ENCODE measurements around the gene CXCR5. TPM values are rescaled to one million over a fixed set of nuclear protein-coding genes. Genes with fewer than 3 reads are reported as not detected.
A peak's percentile ranks its signal among the peaks of the same experiment; 100 is the strongest.

CXCR5 gene
- total RNA-seq, 2 donors from 2014 or later: not detected

DNA sequence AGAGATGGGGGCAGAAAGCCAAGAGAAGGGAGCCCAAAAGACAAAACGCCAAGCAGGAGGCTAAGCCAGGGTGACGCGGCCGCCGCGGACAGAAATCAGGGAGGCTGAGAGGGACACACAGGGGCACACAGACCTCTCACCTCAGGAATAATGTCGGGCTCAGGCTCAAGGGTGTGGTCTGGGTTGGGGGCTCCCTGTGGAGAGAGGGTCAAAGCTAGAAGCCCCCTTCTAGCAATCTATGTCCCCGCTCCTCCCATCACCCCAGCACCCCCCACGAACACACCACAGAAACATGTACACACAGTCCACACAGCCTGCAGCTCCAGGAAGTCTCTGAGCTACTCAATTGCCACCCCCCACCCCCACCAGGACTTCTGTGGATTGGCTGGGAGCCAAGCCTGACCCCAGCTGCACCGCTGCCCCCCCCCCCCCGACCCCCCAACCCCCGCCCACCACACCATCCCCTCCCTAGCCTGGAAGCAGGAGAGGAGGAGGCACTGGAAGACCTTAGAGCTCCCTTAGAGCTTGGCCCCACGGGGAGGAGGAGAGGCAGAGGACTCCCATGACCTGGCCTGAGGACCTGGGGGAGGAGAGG lies 35.1 kb downstream of the CXCR5 start:
- no peak for ATAC-seq (ENCODE audit: insufficient number of reproducible peaks, low FRiP score, low read depth)
- peaks cover 76 to 97% of the 10 kb centered on the region in 2 donors for H3K4me1 ChIP-seq (ENCODE audit: control insufficient read depth in 1 of 2, low read depth in 2 of 2)
- peak overlapping the region; percentile 95 to 96 for H3K27ac ChIP-seq
- H3K27me3 ChIP-seq (replicated peaks; ENCODE audit: insufficient read depth): no peaks in the 10 kb centered on the region
- no peak for DNase-seq (ENCODE audit: low spot score)
- H3K4me3 ChIP-seq: peak overlapping the region; percentile 98
- no peaks in the 10 kb centered on the region for H3K36me3 ChIP-seq
- TF ChIP-seq, protein P1, sequence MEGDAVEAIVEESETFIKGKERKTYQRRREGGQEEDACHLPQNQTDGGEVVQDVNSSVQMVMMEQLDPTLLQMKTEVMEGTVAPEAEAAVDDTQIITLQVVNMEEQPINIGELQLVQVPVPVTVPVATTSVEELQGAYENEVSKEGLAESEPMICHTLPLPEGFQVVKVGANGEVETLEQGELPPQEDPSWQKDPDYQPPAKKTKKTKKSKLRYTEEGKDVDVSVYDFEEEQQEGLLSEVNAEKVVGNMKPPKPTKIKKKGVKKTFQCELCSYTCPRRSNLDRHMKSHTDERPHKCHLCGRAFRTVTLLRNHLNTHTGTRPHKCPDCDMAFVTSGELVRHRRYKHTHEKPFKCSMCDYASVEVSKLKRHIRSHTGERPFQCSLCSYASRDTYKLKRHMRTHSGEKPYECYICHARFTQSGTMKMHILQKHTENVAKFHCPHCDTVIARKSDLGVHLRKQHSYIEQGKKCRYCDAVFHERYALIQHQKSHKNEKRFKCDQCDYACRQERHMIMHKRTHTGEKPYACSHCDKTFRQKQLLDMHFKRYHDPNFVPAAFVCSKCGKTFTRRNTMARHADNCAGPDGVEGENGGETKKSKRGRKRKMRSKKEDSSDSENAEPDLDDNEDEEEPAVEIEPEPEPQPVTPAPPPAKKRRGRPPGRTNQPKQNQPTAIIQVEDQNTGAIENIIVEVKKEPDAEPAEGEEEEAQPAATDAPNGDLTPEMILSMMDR (IDR thresholded peaks at IDR 0.05): no peak
- H3K9me3 ChIP-seq: no peaks in the 10 kb centered on the region

DNA sequence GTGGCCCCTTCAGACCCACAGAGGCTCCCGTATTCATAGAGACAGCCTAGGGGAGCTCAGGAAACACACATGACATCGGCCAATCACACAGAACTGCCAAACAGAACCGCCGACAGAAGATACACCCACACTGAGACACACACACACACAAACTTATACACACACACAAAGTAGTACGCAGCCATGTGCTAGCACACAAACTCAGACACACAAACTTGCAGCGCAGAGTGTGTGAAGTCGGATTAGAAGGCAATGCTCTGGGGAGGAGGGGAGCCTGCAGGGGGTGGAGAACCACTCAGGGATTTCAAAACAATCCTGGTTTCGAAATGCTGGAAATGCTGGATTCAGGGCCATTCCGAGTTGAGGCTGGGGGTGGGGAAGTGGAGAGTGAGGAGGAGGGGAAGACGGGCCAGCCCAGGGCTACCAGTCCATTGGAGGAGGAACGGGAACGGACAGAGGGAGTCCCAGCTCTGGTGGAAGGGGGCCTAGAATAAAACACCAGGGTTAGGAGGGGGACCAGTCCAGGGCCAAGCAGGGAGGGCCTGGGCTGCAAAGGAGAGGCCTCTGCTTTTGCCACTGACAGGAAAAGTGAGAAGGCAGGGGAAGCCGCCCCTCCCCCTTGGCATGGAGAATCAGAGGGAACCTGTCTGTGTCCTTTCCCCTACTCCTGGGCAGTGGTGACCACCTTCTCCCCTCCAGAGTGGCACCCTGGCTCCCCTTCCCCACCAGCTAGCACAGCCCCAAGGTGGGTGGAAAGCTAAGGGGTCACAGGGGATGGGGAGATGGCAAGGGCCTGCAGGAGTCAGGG lies 37.6 kb downstream of the CXCR5 start:
- no peaks in the 10 kb centered on the region for H3K9me3 ChIP-seq
- peak; percentile 10 for ATAC-seq (ENCODE audit: insufficient number of reproducible peaks, low FRiP score, low read depth)
- H3K36me3 ChIP-seq: no peaks in the 10 kb centered on the region
- TF ChIP-seq, protein P1 (IDR thresholded peaks at IDR 0.05): no peak
- peak overlapping the region; percentile 93 to 96 for H3K27ac ChIP-seq
- peaks cover 53 to 77% of the 10 kb centered on the region in 2 donors for H3K4me1 ChIP-seq (ENCODE audit: control insufficient read depth in 1 of 2, low read depth in 2 of 2)
- DNase-seq (ENCODE audit: low spot score): no peak
- no peaks in the 10 kb centered on the region for H3K27me3 ChIP-seq (replicated peaks; ENCODE audit: insufficient read depth)
- H3K4me3 ChIP-seq: peak overlapping the region; percentile 98

DNA sequence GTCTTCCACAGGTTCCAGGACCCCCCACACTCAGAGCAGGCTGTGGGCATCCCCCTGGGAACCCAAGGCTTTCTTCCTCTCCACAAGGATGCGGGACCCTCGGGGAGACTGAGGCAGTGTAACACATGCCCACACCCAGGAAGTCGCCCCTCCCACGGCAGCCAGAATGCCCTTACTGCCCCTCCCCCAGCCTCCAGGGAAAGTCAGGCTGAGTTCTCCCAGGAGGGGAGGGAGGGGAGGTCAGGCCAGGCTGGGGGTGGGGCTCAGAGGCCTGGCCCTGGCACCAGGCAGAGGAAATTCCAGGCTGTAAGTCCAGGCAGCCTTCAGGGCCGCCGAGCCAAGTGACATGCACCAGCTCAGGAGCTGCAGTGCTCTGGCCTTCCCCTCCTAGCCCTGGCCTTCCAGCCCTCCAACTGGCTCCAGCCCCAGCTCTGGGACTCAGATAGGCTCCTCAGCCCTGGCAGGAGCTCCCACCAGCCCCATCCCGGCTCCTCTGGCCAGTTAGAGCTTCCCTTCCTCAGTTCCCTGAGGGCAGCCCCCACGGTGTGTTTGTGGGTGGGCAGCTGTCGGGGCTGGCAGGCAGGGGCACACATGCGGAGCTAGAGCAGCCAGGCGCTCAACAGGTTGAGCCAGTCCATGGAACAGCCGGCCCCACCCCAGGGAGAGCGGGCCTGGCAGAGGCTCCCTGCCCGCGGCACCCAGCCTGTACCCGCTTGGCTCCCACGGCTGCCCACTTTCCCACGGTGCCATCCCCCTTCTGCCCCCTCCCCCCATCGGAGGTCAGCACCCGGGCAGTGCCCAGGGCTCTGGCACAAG lies 38.4 kb downstream of the CXCR5 start:
- ATAC-seq (ENCODE audit: insufficient number of reproducible peaks, low FRiP score, low read depth) (peak; percentile 18), DNase-seq (ENCODE audit: low spot score) (peak; percentile 68)
- TF ChIP-seq, protein P1 (IDR thresholded peaks at IDR 0.05): no peak
- no peaks in the 10 kb centered on the region for H3K36me3 ChIP-seq
- H3K4me3 ChIP-seq: peak overlapping the region; percentile 98
- H3K4me1 ChIP-seq (ENCODE audit: control insufficient read depth in 1 of 2, low read depth in 2 of 2): peaks cover 46 to 76% of the 10 kb centered on the region in 2 donors
- no peaks in the 10 kb centered on the region for H3K9me3 ChIP-seq
- H3K27me3 ChIP-seq (replicated peaks; ENCODE audit: insufficient read depth): no peaks in the 10 kb centered on the region
- H3K27ac ChIP-seq: peak overlapping the region; percentile 93 to 96

DNA sequence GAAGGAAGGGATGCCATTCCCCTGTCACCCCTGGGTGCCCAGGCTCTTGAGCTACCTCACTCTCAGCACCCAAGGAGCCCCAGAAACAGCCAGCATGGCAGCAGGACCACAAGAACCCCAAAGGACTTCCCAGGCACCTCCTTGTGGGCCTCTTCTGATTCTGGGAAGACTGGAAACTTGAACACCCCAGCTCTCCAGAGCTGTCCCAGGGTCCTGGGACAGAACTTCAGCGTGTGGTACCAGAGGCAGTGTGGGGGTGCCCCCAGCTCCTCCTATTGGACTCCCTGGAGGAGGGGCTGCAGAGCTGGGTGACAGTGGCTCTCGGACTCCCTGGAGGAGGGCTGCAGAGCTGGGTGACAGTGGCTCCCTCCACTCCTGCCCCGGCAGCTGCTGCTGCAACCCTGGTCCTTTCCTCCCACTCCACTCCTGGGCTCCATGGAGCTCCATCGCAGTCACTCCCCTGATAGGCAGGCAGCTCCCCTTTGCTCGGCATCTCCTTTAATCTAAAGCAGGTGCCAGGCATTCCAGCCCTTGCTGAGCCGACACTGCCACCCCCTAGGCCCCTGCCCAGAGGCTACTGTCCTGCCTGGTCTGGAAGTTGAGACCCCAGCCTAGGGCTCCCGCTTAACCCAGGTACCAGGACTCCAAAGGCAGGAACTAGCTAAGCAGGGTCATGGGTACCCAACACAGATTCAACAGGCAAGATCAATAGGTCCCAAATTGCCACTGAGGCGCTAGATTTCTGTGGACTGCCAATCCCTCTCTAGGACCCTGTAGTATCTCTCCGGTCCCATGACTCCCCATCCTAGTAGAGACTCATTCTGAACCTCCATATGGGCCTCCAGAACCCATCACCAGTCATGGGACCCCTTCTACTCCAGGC lies 39.3 kb downstream of the CXCR5 start:
- Histone ChIP-seq H3K27me3 (replicated peaks; ENCODE audit: insufficient read depth) (no peaks in the 10 kb centered on the region), H3K27ac (peak overlapping the region; percentile 93 to 96), H3K9me3 (no peaks in the 10 kb centered on the region), H3K4me3 (peak overlapping the region; percentile 98), H3K4me1 (ENCODE audit: control insufficient read depth in 1 of 2, low read depth in 2 of 2) (peaks cover 46 to 76% of the 10 kb centered on the region in 2 donors), H3K36me3 (no peaks in the 10 kb centered on the region)
- TF ChIP-seq, protein P1 (IDR thresholded peaks at IDR 0.05): no peak
- DNase-seq (ENCODE audit: low spot score): no peak
- ATAC-seq (ENCODE audit: insufficient number of reproducible peaks, low FRiP score, low read depth): no peak

All from thoracic aorta (tissue), 2 donors.